KMS-11 (cell line): ENCODE measurements around the gene COL5A1.

ENCODE experiments used
- H2AFZ ChIP-seq: fragments of 200-600 bp; sonication (generic); 2 replicates; pipeline ENCODE4 v1.6.1; 2016; ENCODE audit warnings: antibody characterized with exemption, mixed run types, low read depth
- H3K27ac ChIP-seq: fragments of 200-600 bp; sonication (generic); 2 replicates; pipeline ENCODE4 v1.6.1; 2016; ENCODE audit warnings: mild to moderate bottlenecking, mixed run types
- H3K27me3 ChIP-seq: fragments of 200-600 bp; sonication (generic); 2 replicates; pipeline ENCODE4 v1.6.1; 2017; ENCODE audit warnings: mild to moderate bottlenecking, low read depth, mixed run types, moderate library complexity; ENCODE audit not compliant: insufficient read depth
- H3K36me3 ChIP-seq: fragments of 200-600 bp; sonication (generic); 2 replicates; pipeline ENCODE4 v1.6.1; 2017; ENCODE audit warnings: mild to moderate bottlenecking, mixed run types; ENCODE audit not compliant: insufficient read depth
- H3K4me1 ChIP-seq: fragments of 200-600 bp; sonication (generic); 2 replicates; pipeline ENCODE4 v1.6.1; 2016; ENCODE audit warnings: mild to moderate bottlenecking, low read depth, mixed run types; ENCODE audit not compliant: poor library complexity, severe bottlenecking
- H3K4me2 ChIP-seq: fragments of 200-600 bp; sonication (generic); 2 replicates; pipeline ENCODE4 v1.7.0; 2016; ENCODE audit warnings: mild to moderate bottlenecking, mixed run types
- H3K4me3 ChIP-seq: fragments of 200-600 bp; sonication (generic); IDR thresholded peaks from 2 replicates; pipeline ENCODE4 v1.6.1; 2017; ENCODE audit warnings: low read depth, low read length, mixed read lengths; ENCODE audit not compliant: insufficient read depth
- H3K79me2 ChIP-seq: fragments of 200-600 bp; sonication (generic); 2 replicates; pipeline ENCODE4 v1.6.1; 2016; ENCODE audit warnings: low read depth, mixed run types; ENCODE audit not compliant: insufficient read depth
- H3K9ac ChIP-seq: fragments of 200-600 bp; sonication (generic); 2 replicates; pipeline ENCODE4 v1.6.1; 2016; ENCODE audit warnings: mild to moderate bottlenecking, mixed run types
- H4K20me1 ChIP-seq: fragments of 200-600 bp; sonication (generic); 2 replicates; pipeline ENCODE4 v1.6.1; 2016; ENCODE audit warnings: mild to moderate bottlenecking, mixed run types; ENCODE audit not compliant: insufficient read depth
- CTCF ChIP-seq: fragments of 200-600 bp; sonication (generic); conservative IDR thresholded peaks from 2 replicates; pipeline ENCODE4 v1.6.1; 2017; ENCODE audit warnings: low read depth, mild to moderate bottlenecking, antibody characterized with exemption, low read length, moderate library complexity, mixed read lengths

Gene COL5A1

GRCh38 chr9:134890155-134890495 lies 248.5 kb downstream of the COL5A1 start:
- Histone ChIP-seq H3K79me2 (no peaks in the 10 kb centered on the region), H3K36me3 (no peaks in the 10 kb centered on the region), H3K27me3 (peaks cover 19% of the 10 kb centered on the region; the same call in 1 of the 2 replicates), H3K27ac (no peak overlapping the region), H2AFZ (no peak overlapping the region), H3K4me2 (no peak overlapping the region), H3K9ac (no peak overlapping the region), H4K20me1 (no peaks in the 10 kb centered on the region), H3K4me3 (no peak overlapping the region), H3K4me1 (no peaks in the 10 kb centered on the region)
- no peak for TF ChIP-seq CTCF

GRCh38 chr9:134891053-134891452 lies 249.4 kb downstream of the COL5A1 start:
- H2AFZ ChIP-seq: no peak overlapping the region
- H3K27ac ChIP-seq: no peak overlapping the region
- no peak overlapping the region for H3K4me3 ChIP-seq
- no peaks in the 10 kb centered on the region for H4K20me1 ChIP-seq
- H3K4me2 ChIP-seq: no peak overlapping the region
- H3K27me3 ChIP-seq: peaks cover 19% of the 10 kb centered on the region; the same call in 1 of the 2 replicates
- H3K79me2 ChIP-seq: no peaks in the 10 kb centered on the region
- H3K9ac ChIP-seq: no peak overlapping the region
- TF ChIP-seq CTCF: no peak
- H3K4me1 ChIP-seq: no peaks in the 10 kb centered on the region
- no peaks in the 10 kb centered on the region for H3K36me3 ChIP-seq

GRCh38 chr9:134891713-134892112 lies 250.1 kb downstream of the COL5A1 start:
- H3K27me3 ChIP-seq: peaks cover 24% of the 10 kb centered on the region; the same call in 1 of the 2 replicates
- H3K4me3 ChIP-seq: no peak overlapping the region
- H3K4me1 ChIP-seq: no peaks in the 10 kb centered on the region
- no peaks in the 10 kb centered on the region for H3K79me2 ChIP-seq
- H4K20me1 ChIP-seq: no peaks in the 10 kb centered on the region
- no peak overlapping the region for H2AFZ ChIP-seq
- no peak overlapping the region for H3K9ac ChIP-seq
- no peak overlapping the region for H3K4me2 ChIP-seq
- no peaks in the 10 kb centered on the region for H3K36me3 ChIP-seq
- H3K27ac ChIP-seq: no peak overlapping the region
- TF ChIP-seq CTCF: no peak

GRCh38 chr9:134892221-134892620 lies 250.6 kb downstream of the COL5A1 start:
- peaks cover 29% of the 10 kb centered on the region; the same call in 1 of the 2 replicates for H3K27me3 ChIP-seq
- H3K4me3 ChIP-seq: no peak overlapping the region
- H3K36me3 ChIP-seq: no peaks in the 10 kb centered on the region
- H3K79me2 ChIP-seq: no peaks in the 10 kb centered on the region
- no peaks in the 10 kb centered on the region for H3K4me1 ChIP-seq
- H3K4me2 ChIP-seq: no peak overlapping the region
- no peak overlapping the region for H3K9ac ChIP-seq
- no peak overlapping the region for H3K27ac ChIP-seq
- H2AFZ ChIP-seq: no peak overlapping the region
- no peak for TF ChIP-seq CTCF
- no peaks in the 10 kb centered on the region for H4K20me1 ChIP-seq
